NCI-H1930 (cell line): ENCODE measurements around the gene ASCC1.

ENCODE experiments used
- DNase-seq, 2 experiments: peaks; one replicate each; lab custom pipeline; 2025; lab: John Stamatoyannopoulos, UW

ASCC1 gene

GRCh38 chr10:72097448-72098300 is 118.4 kb downstream of the ASCC1 start:
- DNase-seq, result peak in 1 of 2 experiments; percentile 13

- DNase-seq, result no peak
Measured at GRCh38 chr10:72096115-72097000, 119.7 kb downstream of the ASCC1 start.

- DNase-seq, result no peak
Measured at GRCh38 chr10:72095195-72095594, 120.9 kb downstream of the ASCC1 start.

GRCh38 chr10:72094574-72094973 is 121.5 kb downstream of the ASCC1 start:
- no peak for DNase-seq

- no peak for DNase-seq
Measured at GRCh38 chr10:72093450-72093849, 122.6 kb downstream of the ASCC1 start.

- no peak for DNase-seq
Measured at GRCh38 chr10:72092987-72093386, 123.1 kb downstream of the ASCC1 start.

GRCh38 chr10:72092171-72092924 is 123.7 kb downstream of the ASCC1 start:
- DNase-seq, result no peak

GRCh38 chr10:72090326-72090725 is 125.8 kb downstream of the ASCC1 start:
- no peak for DNase-seq

GRCh38 chr10:72089618-72090017 is 126.5 kb downstream of the ASCC1 start:
- no peak for DNase-seq

GRCh38 chr10:72088889-72089575 is 127.0 kb downstream of the ASCC1 start:
- DNase-seq, result no peak

GRCh38 chr10:72087969-72088888 is 127.8 kb downstream of the ASCC1 start, which contains the start of gene SPOCK2:
Gene SPOCK2 (minus strand): TSS chr10:72088551. CDS start chr10:72088328, 223 bp downstream.
- no peak for DNase-seq

GRCh38 chr10:72087392-72087968 is 128.6 kb downstream of the ASCC1 start:
- no peak for DNase-seq

- no peak for DNase-seq
Measured at GRCh38 chr10:72086466-72087391, 129.3 kb downstream of the ASCC1 start.

- no peak for DNase-seq
Measured at GRCh38 chr10:72085864-72086465, 130.1 kb downstream of the ASCC1 start.

GRCh38 chr10:72085166-72085565 is 130.9 kb downstream of the ASCC1 start:
- DNase-seq, result no peak

GRCh38 chr10:72083790-72084459 is 132.2 kb downstream of the ASCC1 start:
- no peak for DNase-seq

GRCh38 chr10:72082856-72083789 is 133.0 kb downstream of the ASCC1 start:
- DNase-seq, result no peak
